ENCODE data around the gene ZC3H10.
"Not testable (repeated sequence)": the region's sequence is repeated elsewhere in the genome, so short reads cannot be mapped to it uniquely, and the experiment has no call there.

GRCh38 chr12:56117082-56117706 lies 872 bp upstream of the ZC3H10 start:
- not testable (repeated sequence) for TF ChIP-seq EZH2 (IDR thresholded peaks at IDR 0.05; ENCODE audit: low read depth, unreplicated experiment); STAT1 (IDR thresholded peaks at IDR 0.05; ENCODE audit: unreplicated experiment); CTCF (conservative IDR thresholded peaks at IDR 0.05; ENCODE audit: low read depth in 2 of 2); POLR2AphosphoS5 (IDR thresholded peaks at IDR 0.05; ENCODE audit: low read depth); REST (IDR thresholded peaks at IDR 0.05; ENCODE audit: unreplicated experiment); EZH2phosphoT487 (IDR thresholded peaks at IDR 0.05; ENCODE audit: unreplicated experiment); CREB1 (CRISPR knock-in tag; IDR thresholded peaks at IDR 0.05; ENCODE audit: low read depth); ZNF331 (CRISPR knock-in tag; IDR thresholded peaks at IDR 0.05; ENCODE audit: low read depth); JUNB (IDR thresholded peaks at IDR 0.05; ENCODE audit: unreplicated experiment); ETS1 (IDR thresholded peaks at IDR 0.05)
